HG02840 (cell line): ENCODE data around the gene DPH5.
A peak's percentile ranks its signal among the peaks of the same experiment; 100 is the strongest.
"Not testable (repeated sequence)": the region's sequence is repeated elsewhere in the genome, so short reads cannot be mapped to it uniquely, and the experiment has no call there.

ENCODE experiments used
- ATAC-seq: cut with Tn5 transposase; IDR thresholded peaks from one replicate; pipeline ENCODE4 v1.9.1; 2021; ENCODE audit warnings: mild to moderate bottlenecking, moderate library complexity, moderate number of reproducible peaks; ENCODE audit not compliant: unreplicated experiment, low FRiP score

DPH5 gene

DNA sequence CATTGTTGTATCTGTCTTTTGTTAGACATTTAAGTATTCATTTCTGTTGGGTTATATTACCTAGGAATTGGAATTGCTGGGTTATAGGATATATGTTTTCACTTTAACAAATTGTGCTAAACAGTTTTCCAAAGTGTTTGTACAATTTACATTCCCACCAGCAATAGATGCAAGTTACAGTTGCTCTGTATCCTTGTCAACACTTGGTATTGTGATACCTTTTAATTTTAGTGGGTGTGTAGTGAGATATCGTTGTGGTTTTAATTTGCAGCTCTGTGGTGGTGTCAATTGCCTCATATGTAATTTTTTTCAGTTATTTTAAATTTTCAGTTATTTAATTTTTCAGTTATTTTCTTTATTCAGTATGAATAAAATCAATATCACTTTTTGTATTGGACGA, 7.4 kb upstream of the DPH5 start:
- ATAC-seq, result no peak

DNA sequence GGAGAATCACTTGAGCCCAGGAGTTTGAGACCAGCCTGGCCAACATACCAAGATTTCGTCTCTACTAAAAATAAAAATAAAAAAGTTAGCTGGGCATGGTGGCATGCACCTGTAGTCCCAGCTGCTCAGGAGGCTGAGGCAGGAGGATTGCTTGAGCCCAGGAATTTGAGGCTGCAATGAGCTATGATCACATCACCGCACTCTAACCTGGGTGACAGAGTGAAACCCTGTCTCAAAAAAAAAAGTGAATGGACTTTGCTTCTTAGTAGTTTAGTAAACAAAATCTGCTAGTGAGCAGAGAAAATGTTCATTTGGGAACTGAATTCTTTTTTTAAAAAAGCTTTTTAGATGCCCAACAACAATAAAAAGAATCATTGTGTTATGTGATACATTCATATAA, 6.5 kb upstream of the DPH5 start:
- ATAC-seq, result not testable (repeated sequence)

DNA sequence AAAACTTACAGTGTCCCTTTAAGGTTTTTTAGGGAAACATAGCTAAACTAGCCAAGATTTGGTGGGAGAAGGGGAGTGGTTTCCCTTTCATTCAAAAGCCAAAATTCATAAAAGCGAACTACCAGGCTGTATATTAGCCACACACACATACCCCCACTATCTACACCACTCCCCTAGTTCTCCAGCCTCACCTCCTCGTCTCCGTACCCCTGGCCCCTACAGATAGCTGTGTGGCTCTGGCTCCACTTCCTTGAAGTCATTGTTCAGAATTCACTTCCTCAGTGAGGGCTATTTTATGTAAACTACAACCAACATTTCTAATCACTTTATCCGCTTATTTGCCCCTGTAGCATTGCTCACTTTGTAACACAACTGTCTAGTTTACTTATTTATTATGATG, 5.3 kb upstream of the DPH5 start:
- ATAC-seq, result no peak

DNA sequence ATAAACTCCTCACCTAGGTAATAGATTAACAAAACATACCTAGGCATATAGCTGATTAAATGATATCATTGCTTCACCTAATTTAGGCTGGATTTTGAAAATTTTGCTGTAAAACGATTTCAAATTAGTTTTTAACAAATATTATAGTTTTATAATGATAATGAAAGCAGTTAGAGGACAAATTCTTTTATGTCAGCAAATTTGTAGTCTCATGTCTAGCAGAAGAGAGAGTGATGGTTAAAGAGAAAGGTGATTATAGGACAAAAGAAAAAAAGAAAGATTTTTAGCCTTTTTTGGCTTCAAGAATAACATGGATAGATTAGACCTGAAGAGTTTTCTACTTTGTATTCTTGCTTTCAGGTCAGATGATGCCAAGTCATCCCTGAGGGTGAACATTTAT, 3.6 kb upstream of the DPH5 start:
- no peak for ATAC-seq

DNA sequence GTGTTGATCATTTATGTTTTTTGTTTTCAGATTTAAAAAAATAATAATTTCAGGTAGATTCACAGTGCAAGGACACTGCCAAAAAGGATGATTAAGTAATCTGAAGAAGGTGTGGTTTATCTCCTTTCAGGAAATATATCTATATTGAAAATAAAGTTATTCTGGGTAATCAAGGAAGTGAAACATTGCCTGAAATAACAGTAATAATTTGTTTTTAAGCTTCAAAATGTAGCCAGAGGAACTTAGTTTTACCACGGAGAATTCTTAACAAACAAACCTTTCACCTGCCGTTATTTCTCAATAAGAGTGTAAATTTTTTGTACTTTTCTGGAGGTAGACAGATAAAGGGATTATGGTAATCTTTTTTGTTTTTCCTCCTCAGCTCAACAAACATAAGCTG, 2.9 kb upstream of the DPH5 start:
- no peak for ATAC-seq

DNA sequence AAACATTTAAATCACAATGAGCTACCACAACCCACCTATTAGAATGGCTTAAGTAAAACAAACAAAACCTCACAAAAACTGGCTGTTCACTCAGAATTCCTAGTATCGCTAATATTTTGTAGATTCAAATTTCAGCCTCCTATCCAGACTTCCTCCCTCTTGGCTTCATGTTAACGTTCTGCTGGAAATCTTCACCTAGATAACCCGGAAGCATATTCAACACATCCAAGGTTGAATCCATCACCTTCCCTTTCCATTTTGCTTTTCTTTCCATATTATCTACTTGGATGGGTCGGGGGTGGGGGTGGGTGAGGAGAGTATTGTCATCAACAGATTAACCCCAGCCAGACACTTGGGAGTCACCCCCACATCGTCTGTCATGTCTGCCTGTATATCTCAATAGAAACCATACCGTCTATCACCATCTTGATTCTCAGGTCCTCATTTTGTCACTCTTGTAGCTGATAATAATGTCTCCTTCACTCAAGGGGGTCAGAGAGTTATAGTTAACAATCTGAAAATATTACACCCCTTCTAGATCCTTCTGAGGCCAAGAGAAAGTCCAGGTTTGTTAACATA, 1.7 kb upstream of the DPH5 start:
- no peak for ATAC-seq

DNA sequence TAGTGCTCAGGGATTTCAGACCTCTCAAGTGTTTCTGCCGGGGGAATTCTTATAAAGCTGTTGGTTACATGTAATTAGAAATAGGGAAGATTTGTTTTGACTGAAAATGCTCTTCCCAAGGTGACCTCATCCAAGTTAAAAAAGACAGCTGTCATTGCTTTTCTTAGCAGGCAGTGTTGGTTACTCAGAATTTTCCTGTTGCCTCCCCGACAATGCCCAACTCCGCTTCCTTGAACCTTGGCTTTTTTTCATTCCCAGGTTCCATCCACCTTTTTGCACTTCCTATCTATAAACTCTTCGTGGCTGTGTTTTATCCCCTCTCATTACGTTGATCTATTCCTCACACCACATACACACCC, 825 bp upstream of the DPH5 start:
- no peak for ATAC-seq

DNA sequence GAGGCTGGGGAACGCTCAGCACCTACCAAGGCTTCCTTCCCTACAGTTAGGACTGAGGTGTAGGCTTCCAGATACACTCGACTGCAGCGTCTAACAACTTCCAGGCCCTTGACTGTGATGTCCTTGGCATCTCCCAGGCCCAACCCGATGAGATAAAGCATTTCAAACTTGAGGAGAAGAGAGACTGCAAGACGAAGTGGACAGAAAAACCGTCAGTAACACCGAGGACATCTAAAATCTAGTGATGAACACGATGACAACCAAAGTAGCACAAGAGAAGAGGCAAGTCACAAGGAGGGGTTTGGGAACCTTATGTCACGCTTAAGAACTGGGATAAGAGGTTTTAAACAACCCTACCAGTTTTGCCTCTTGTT, 314 bp downstream of the DPH5 start:
- ATAC-seq, result peak; percentile 18

DNA sequence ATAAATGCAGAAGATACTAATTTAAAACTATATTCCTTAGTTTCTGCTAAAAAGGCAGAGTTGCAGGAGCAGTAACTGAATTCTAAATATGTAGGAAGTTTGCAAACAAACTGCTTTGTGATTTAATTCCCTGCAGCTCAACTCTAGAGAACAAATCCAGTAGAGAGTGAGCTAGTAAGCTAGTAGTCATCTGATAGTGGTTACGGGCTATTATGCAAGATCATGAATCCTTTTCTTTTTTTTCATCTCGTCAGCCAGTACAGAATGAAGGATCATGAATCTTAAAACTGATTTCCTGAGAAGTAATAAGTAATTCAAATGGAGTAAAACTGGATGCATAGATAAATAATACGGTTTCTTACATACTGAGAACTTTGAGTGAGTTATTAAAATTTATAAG, 3.3 kb downstream of the DPH5 start:
- no peak for ATAC-seq

DNA sequence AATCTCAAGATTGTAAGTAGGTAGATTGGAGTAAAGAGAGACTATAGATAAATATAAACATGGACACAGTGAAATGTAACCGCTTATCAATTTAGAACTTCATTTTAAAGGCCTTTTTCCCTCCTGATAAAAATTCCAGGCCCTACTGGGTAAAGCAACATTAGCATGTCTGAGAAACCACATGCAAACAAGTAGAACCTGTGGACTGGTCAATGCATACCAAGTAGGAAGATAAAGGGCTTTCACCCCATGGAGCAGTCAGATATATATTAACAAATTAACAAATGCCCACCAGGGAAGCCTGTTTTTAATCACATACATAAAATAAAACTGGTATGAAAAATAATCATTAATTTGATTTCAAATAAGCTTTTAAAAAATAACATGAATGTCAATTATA, 8.1 kb downstream of the DPH5 start:
- ATAC-seq, result no peak

DNA sequence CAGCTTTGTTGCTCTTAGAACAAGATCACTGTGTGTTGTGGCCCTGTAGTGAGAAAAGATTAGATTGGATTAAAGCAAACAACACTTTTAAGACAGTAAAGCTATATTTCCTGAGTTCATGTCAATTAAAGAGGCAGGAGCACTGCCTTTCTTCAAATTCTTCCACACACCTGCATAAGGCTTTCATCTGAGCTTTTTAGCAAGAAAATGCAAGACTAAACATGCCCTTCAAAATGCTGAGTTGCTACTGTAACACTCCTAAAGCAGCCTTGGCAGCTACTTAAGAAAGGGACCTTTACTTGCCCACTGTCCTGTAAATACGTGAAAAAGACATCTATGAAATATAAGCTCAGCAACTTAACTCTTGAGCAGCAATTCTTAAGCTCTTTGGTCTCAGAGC, 11.8 kb downstream of the DPH5 start:
- ATAC-seq, result no peak

DNA sequence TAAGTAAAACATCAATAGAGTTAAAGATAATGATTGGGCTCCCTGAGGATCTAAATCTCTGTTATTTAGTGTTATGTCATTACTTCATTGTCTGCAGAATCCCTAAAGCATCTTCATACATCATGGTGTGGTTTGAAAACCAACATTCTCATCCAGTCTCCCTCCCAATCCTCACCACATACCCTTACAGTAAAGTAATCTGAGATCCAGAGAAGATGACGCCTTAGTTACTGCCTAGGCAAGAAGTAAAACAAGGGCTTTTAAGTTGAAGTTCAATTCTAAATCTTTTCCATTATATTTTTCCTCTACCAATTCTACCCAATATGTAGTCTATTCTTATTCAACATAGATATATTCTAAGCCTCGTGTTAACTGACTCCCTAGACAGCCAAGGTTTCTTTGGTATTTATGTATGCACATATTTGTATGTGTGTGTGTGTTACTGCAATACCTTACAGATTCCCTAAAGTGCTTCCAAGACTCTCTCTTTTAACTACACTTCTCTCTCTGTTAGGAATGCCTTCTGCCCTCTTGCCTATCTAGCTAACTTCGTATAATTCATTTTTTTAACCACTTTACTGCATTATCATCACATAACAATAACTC, 17.3 kb downstream of the DPH5 start:
- ATAC-seq, result no peak

DNA sequence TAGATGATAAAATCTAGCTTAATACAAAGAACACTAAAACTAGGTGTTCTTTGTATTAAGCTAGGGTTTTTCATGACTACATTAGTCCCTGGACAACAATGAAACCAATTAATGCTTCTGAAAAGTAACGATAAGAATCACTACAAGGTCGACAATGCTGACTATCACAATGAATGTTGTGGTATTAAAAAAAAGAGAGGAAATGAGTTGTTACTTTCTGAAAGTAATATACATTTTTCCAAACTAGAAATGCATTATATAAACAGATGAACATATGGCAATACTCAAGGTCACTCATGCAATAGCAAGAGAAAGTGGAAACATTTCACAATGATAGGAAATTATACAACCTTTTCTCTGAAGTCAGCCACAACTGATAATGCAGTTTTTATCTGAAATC, 19.0 kb downstream of the DPH5 start:
- no peak for ATAC-seq

DNA sequence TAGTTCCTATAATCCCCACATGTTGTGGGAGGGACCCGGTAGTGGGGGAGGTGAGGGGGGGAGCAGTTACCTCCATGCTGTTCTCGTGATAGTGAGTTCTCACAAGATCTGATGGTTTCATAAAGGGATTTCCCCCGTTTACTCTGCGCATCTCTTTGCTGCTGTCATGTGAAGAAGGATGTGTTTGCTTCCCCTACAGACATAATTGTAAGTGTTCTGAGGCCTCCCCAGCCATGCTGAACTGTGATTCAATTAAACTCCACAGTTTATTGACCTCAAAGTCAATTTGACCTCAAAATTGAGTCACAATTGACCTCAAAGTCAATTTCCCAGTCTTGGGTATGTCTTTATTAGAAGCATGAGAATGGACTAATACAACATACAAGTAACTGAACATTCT, 19.7 kb downstream of the DPH5 start:
- no peak for ATAC-seq

DNA sequence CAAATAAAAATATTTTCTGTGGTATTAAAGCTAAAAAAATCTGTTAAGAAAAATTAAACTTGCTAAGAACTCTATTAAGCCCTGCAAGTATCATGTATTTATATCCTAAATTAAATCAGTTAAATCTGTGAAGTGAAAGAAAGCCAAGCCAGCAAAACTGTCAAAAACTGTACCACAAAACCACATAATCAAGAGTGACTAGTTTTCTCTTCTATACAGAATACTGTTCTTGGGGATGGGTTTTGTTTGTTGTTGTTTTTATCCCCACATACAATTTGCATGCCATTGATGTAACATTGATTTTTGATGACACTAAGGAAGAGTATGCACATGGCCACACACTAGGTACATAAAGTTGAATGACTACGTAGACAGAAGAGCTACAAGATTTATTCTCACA, 20.4 kb downstream of the DPH5 start:
- no peak for ATAC-seq

DNA sequence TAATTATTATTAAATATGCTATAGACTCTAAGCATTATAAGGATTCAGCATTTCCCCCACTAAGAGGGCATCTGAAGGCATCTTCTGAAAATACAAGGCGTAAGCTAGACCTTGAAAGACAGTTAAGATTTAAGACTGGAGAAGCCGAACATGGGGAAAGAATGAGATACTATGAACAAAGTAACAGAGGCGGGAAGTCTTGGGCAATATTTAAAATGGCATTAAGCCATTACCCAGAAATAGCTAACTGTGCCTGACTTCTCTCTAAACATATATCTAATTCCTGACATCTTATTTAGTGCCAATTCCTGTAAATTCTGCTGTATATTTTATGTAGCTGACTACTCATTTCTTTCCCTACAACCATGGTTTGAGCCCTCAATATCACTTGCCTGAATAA, 20.9 kb downstream of the DPH5 start:
- ATAC-seq, result no peak

DNA sequence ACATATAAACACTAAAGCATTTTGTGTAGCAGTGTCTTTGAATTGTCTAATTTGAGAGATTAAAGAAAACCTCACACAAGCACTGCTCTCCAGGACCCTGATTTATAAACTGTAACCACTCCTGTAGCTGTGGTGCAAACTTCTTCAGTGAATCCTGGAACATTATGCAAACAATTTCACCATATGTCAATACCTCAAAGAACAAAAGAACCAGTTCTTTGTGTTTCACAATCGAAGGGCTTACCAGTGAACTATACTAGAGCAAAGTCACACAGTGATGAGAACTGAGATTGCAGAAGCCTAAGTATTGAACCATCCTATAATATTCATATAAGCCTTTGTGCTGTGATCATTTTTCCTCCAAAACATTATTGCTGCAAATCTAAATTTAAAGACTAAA, 21.5 kb downstream of the DPH5 start:
- ATAC-seq, result no peak

DNA sequence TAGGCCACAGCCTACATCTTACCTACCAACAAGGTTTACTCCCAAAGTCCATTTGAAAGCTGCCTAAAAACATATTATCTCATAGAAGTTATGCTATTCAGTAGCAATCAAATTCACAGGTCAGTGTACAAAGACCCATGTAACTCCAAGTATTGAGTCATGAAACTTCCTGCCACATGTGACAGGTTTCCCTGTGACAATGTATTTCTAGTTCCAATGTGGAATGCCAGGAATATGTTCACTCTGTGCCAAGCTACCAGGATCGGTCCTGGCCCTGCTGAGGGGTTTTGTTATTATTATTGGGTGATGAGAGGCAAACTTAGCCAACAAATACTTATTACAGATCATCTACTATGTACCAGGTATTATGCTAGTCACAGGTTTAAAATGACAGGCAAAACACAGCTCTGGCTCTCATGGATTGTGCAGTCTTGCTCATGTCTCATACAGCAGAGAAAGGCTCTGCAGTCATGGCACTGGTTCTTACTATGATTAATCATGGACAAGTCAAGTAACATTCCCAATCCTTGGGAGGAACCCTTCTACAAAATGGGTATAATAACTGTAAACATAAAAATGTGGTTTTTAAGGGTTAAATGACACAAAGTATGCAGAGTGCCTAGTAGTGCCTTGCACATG, 22.5 kb downstream of the DPH5 start:
- ATAC-seq, result no peak

DNA sequence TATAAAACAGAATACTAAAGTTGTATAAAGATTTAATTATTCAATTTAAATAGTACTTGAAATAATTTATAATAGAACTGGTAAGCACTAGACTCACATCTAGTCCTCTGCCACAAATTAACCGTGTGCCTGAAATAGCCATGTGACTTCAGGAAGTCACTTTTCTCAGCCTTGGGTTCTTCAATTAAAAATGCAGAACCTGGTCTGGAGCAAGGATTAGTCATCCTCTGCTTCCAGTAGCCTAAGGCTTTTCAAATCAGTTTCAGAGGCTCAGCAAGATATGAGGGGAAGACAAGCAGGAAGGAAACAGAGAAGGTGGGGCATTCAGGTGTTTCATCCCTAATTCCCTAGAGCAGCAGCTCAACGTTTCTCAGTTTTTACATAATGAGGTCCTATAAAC, 23.0 kb downstream of the DPH5 start:
- ATAC-seq, result no peak

DNA sequence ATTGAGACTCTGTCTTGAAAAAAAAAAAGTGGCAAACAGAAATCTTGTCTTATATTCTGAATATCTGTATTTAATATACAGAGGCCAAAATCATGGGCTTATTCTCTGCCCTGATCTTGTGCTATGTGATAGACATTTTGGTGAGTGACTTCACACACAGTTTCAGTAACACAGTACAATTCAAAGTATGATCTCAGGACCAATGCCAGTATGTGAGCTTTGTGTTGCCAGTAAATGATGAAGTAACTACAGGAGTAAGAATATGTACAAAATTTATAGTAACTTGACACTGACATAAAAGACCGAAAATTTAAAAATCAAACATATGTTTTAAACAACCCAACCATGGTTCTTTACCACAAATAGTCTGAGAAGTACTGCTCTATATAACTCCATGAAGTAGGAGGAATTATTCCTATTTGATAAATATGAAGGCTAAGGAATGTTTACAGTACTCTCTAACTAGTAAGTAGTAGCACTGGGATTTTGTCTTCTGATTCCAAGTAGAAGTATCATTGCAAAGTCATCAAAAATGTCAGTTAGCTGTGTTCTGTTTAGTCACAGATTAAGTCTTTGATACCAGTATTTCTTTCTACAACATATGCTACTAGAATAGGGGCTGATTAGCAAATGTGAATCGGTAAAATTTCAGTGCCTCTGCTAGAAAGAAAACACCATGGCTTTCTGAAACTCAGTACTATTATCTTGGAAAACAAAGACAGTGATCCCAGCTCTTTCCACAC, 25.3 kb downstream of the DPH5 start:
- ATAC-seq, result no peak

DNA sequence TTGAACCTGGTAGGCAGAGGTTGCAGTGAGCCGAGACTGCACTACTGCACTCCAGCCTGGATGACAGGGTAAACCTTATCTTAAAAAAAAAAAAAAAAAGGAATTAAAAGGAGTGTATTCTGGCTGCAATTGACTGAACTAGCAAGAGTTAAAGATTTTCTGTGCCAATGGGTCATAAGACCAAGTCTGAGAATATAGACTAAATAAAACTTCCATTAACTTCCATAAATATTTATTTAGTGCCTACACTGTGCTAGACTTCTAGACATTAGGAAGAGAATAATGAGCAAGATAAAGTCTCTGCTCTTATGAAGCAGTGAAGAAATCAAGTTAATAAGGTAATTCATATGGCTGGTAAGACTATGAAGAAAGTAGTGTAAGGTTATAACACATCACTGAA, 27.2 kb downstream of the DPH5 start:
- ATAC-seq, result no peak
